GM19455 (cell line): ENCODE data around the gene CKAP2L.
"Not testable (repeated sequence)": the region's sequence is repeated elsewhere in the genome, so short reads cannot be mapped to it uniquely, and the experiment has no call there.

ENCODE experiments used
- ATAC-seq: cut with Tn5 transposase; IDR thresholded peaks from one replicate; pipeline ENCODE4 v1.9.1; 2021; ENCODE audit not compliant: unreplicated experiment

The CKAP2L gene

GRCh38 chr2:112728029-112728362, 36.4 kb downstream of the CKAP2L start:
- no peak for ATAC-seq

- ATAC-seq: no peak
Measured at GRCh38 chr2:112727276-112728028, 37.0 kb downstream of the CKAP2L start.

- ATAC-seq: peak; percentile 86
Measured at GRCh38 chr2:112726487-112727190, 37.8 kb downstream of the CKAP2L start.

GRCh38 chr2:112725545-112726457, 38.6 kb downstream of the CKAP2L start:
- no peak for ATAC-seq

GRCh38 chr2:112724591-112725525, 39.6 kb downstream of the CKAP2L start:
- no peak for ATAC-seq

- no peak for ATAC-seq
Measured at GRCh38 chr2:112723995-112724394, 40.4 kb downstream of the CKAP2L start.

- ATAC-seq: no peak
Measured at GRCh38 chr2:112723547-112723940, 40.9 kb downstream of the CKAP2L start.

GRCh38 chr2:112722816-112723546, 41.4 kb downstream of the CKAP2L start:
- no peak for ATAC-seq

- ATAC-seq: no peak
Measured at GRCh38 chr2:112721819-112722522, 42.4 kb downstream of the CKAP2L start.

- ATAC-seq: no peak
Measured at GRCh38 chr2:112720785-112721184, 43.6 kb downstream of the CKAP2L start, which contains the start of gene NT5DC4. Gene NT5DC4 (plus strand): TSS chr2:112721020. CDS start chr2:112721080, 60 bp downstream.

GRCh38 chr2:112718863-112719370, 45.5 kb downstream of the CKAP2L start:
- ATAC-seq: no peak

GRCh38 chr2:112716826-112717352, 47.5 kb downstream of the CKAP2L start:
- ATAC-seq: not testable (repeated sequence)

- not testable (repeated sequence) for ATAC-seq
Measured at GRCh38 chr2:112716094-112716493, 48.3 kb downstream of the CKAP2L start.

GRCh38 chr2:112714836-112715631, 49.4 kb downstream of the CKAP2L start:
- ATAC-seq: no peak

- no peak for ATAC-seq
Measured at GRCh38 chr2:112714331-112714730, 50.1 kb downstream of the CKAP2L start.

- ATAC-seq: no peak
Measured at GRCh38 chr2:112713926-112714325, 50.5 kb downstream of the CKAP2L start.

- ATAC-seq: no peak
Measured at GRCh38 chr2:112713585-112713925, 50.9 kb downstream of the CKAP2L start.
